Mesenchymal stem cell (in vitro differentiated cells and primary cell): ENCODE measurements around the gene ZNF740.

Experiments
- DNase-seq: peaks from one replicate; pipeline ENCODE4 v3.0.0-alpha.2; 2013
- H2AFZ ChIP-seq: one replicate; pipeline ENCODE4 v1.6.1; 2013; ENCODE audit warnings: low read depth, mild to moderate bottlenecking, control low read depth, inconsistent platforms, low read length, moderate library complexity
- H2AK5ac ChIP-seq: 2 replicates; pipeline ENCODE4 v1.6.1; 2013; ENCODE audit warnings: low read length, moderate library complexity, mild to moderate bottlenecking, inconsistent platforms; ENCODE audit not compliant: severe bottlenecking
- H2BK120ac ChIP-seq: one replicate; pipeline ENCODE4 v1.6.1; 2013; ENCODE audit warnings: low read depth, mild to moderate bottlenecking, inconsistent platforms, low read length, moderate library complexity
- H2BK12ac ChIP-seq, 2 experiments: one replicate each; pipeline ENCODE4 v1.6.1; 2013; ENCODE audit warnings: inconsistent platforms in 2 of 2, low read length in 2 of 2, mild to moderate bottlenecking in 2 of 2, moderate library complexity in 2 of 2, control low read depth in 1 of 2
- H2BK15ac ChIP-seq: one replicate; pipeline ENCODE4 v1.6.1; 2013; ENCODE audit warnings: mild to moderate bottlenecking, low read depth, inconsistent platforms; ENCODE audit not compliant: poor library complexity, severe bottlenecking
- H2BK5ac ChIP-seq: 2 replicates; pipeline ENCODE4 v1.6.1; 2013; ENCODE audit warnings: low read depth, mild to moderate bottlenecking, low read length, control low read depth, inconsistent platforms; ENCODE audit not compliant: poor library complexity, severe bottlenecking
- H3K14ac ChIP-seq, 2 experiments: one replicate each; pipeline ENCODE4 v1.6.1; 2013; ENCODE audit warnings: inconsistent platforms in 2 of 2, low read length in 2 of 2, control low read depth in 1 of 2, mild to moderate bottlenecking in 1 of 2, moderate library complexity in 1 of 2
- H3K18ac ChIP-seq, 2 experiments: one replicate each; pipeline ENCODE4 v1.6.1; 2013; ENCODE audit warnings: inconsistent platforms in 2 of 2, low read length in 2 of 2, control low read depth in 1 of 2, low read depth in 1 of 2, mild to moderate bottlenecking in 1 of 2
- H3K23ac ChIP-seq, 2 experiments: one replicate each; pipeline ENCODE4 v1.6.1; 2013; ENCODE audit warnings: inconsistent platforms in 2 of 2, low read length in 2 of 2, mild to moderate bottlenecking in 2 of 2, moderate library complexity in 2 of 2, control low read depth in 1 of 2
- H3K27ac ChIP-seq: 2 replicates; pipeline ENCODE4 v1.5.1; 2013; ENCODE audit warnings: mild to moderate bottlenecking, moderate library complexity, low read length, control low read depth, inconsistent platforms; ENCODE audit not compliant: poor library complexity, severe bottlenecking
- H3K27me3 ChIP-seq, 2 experiments: 2 replicates each; pipeline versions ENCODE4 v1.6.1 to v1.7.0; 2013; ENCODE audit warnings: low read length in 2 of 2, mild to moderate bottlenecking in 2 of 2, moderate library complexity in 2 of 2, control low read depth in 1 of 2, inconsistent platforms in 1 of 2; ENCODE audit not compliant: control insufficient read depth in 1 of 2, insufficient read depth in 1 of 2
- H3K36me3 ChIP-seq, 2 experiments: 2 replicates each; pipeline versions ENCODE4 v1.6.1 to v1.7.0; 2013; ENCODE audit warnings: low read length in 2 of 2, control low read depth in 1 of 2, inconsistent platforms in 1 of 2, low read depth in 1 of 2, mild to moderate bottlenecking in 1 of 2; ENCODE audit not compliant: insufficient read depth in 2 of 2, control insufficient read depth in 1 of 2
- H3K4ac ChIP-seq, 2 experiments: one replicate each; pipeline ENCODE4 v1.6.1; 2013; ENCODE audit warnings: inconsistent platforms in 2 of 2, low read length in 2 of 2, mild to moderate bottlenecking in 2 of 2, moderate library complexity in 2 of 2, control low read depth in 1 of 2, low read depth in 1 of 2
- H3K4me1 ChIP-seq: 2 replicates; pipeline ENCODE4 v1.6.1; 2013; ENCODE audit warnings: low read depth, low read length, control low read depth; ENCODE audit not compliant: control insufficient read depth, insufficient read depth
- H3K4me2 ChIP-seq: 2 replicates; pipeline ENCODE4 v1.6.1; 2013; ENCODE audit warnings: low read length, mild to moderate bottlenecking, inconsistent platforms; ENCODE audit not compliant: poor library complexity, severe bottlenecking
- H3K4me3 ChIP-seq, 2 experiments: 2 replicates each; pipeline versions ENCODE4 v1.5.1 to v1.7.0; 2013; ENCODE audit warnings: low read length in 2 of 2, mild to moderate bottlenecking in 2 of 2, control low read depth in 1 of 2, low read depth in 1 of 2; ENCODE audit not compliant: insufficient read depth in 1 of 2
- H3K79me1 ChIP-seq: replicated peaks from 2 replicates; pipeline ENCODE4 v1.6.1; 2013; ENCODE audit warnings: mild to moderate bottlenecking, control low read depth, low read length, inconsistent platforms; ENCODE audit not compliant: poor library complexity, severe bottlenecking
- H3K9ac ChIP-seq: 2 replicates; pipeline ENCODE4 v1.7.0; 2013; ENCODE audit warnings: mild to moderate bottlenecking, low read length, moderate library complexity
- H3K9me3 ChIP-seq: 2 replicates; pipeline ENCODE4 v1.7.0; 2013; ENCODE audit warnings: mild to moderate bottlenecking, low read length; ENCODE audit not compliant: control insufficient read depth
- H4K8ac ChIP-seq: one replicate; pipeline ENCODE4 v1.6.1; 2013; ENCODE audit warnings: inconsistent platforms, mild to moderate bottlenecking, low read length, moderate library complexity
- H4K91ac ChIP-seq: one replicate; pipeline ENCODE4 v1.6.1; 2013; ENCODE audit warnings: mild to moderate bottlenecking, low read length, inconsistent platforms
- WGBS: methylation state at CpG from one replicate; pipeline ENCODE4 v1.1.7; 2013; ENCODE audit warnings: mixed read lengths; 5-methylcytosine and 5-hydroxymethylcytosine counted together

Gene ZNF740

DNA sequence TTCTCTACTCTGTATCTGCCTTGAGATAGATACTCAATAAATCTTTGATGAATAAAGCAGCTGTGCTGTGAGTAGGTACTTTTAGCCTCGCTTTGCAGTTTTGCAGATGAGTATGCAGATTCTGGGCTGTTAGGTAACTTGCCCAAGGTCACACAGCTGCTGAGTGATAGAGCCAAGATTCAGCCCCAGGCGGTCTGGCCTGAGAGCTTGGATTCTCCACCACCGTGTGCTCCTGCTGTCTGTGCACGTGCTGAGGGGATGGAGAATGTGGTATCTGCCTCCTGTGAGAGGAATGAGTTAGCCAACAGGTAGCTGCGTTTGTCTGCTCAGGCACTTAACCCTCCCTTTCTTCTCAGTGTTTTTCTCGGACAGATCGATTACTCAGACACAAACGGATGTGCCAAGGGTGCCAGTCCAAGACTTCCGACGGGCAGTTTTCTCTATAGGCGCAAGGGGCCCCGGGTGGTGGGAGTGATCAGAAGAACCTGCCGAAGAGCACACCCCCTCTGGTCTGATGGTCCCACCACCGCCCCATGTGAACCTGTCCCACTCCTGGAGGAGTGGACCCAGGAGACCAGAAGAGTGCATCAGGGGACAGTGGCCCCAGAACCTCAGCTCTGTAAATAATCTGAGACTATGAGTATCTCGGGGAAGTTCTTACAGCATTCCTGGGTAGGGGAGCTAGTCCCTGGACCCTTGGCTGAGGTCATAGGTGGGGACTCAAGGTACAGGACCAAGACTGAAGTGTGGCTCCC is 6.8 kb downstream of the ZNF740 start:
- H3K9me3 ChIP-seq, result no peaks in the 10 kb centered on the region
- no peak overlapping the region for H2BK120ac ChIP-seq
- H2BK5ac ChIP-seq, result no peak overlapping the region
- DNase-seq, result no peak
- H2BK15ac ChIP-seq, result no peak overlapping the region
- no peak overlapping the region for H3K23ac ChIP-seq
- no peak overlapping the region for H3K4me2 ChIP-seq
- H3K4me3 ChIP-seq, result no peak overlapping the region
- no peak overlapping the region for H2BK12ac ChIP-seq
- no peak overlapping the region for H4K8ac ChIP-seq
- no peaks in the 10 kb centered on the region for H3K27me3 ChIP-seq
- H4K91ac ChIP-seq, result no peak overlapping the region
- H2AK5ac ChIP-seq, result no peak overlapping the region
- H3K4ac ChIP-seq, result no peak overlapping the region
- WGBS, result 95% methylated on average over 15 of the region's 15 CpGs
- no peak overlapping the region for H3K18ac ChIP-seq
- H3K14ac ChIP-seq, result no peak overlapping the region
- peaks cover 48 to 78% of the 10 kb centered on the region in 2 experiments for H3K36me3 ChIP-seq
- peaks cover 6% of the 10 kb centered on the region for H3K4me1 ChIP-seq
- H3K79me1 ChIP-seq, result peaks cover 20% of the 10 kb centered on the region
- H3K9ac ChIP-seq, result no peak overlapping the region
- no peak overlapping the region for H3K27ac ChIP-seq
- H2AFZ ChIP-seq, result no peak overlapping the region

DNA sequence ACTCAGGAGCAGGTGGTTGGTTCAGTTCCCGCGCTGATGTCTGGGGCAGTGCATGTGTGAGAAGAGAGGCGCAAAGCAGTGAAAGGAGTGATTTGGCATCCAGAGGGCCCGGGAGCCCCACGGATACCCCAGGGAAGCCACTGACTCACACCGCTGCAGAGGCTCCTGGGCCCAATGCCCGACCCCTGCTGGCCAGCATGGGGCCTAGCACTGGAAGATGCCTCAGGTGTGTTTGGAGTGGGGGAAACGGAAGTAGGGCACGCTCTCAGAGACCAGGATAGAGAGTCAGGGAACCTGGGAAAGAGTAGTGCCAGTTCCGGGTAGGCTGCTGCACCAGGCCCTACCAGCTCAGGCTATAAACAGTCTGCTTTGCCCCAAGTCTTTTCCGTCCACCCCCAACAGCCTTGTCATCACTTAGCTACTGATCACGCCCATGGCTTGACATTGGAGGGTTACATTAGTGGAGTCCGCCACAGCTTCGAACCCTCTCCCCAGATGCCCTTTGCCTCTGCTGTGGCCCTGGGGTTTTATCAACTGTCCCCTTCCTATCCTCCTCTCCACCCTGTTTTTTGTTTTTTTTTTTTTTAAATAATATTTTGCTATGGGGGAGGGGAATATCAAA is 9.7 kb downstream of the ZNF740 start:
- H2BK5ac ChIP-seq, result no peak overlapping the region
- no peak overlapping the region for H3K23ac ChIP-seq
- peaks cover 5% of the 10 kb centered on the region for H3K79me1 ChIP-seq
- no peak overlapping the region for H2AK5ac ChIP-seq
- H3K27me3 ChIP-seq, result peaks cover 0 to 18% of the 10 kb centered on the region in 2 experiments
- H4K91ac ChIP-seq, result no peak overlapping the region
- no peak overlapping the region for H4K8ac ChIP-seq
- peak; percentile 57 for DNase-seq
- no peak overlapping the region for H3K27ac ChIP-seq
- H3K4me1 ChIP-seq, result peaks cover 6% of the 10 kb centered on the region
- H2AFZ ChIP-seq, result no peak overlapping the region
- no peak overlapping the region for H3K4ac ChIP-seq
- no peak overlapping the region for H3K18ac ChIP-seq
- H2BK15ac ChIP-seq, result no peak overlapping the region
- H3K36me3 ChIP-seq, result peaks cover 40 to 57% of the 10 kb centered on the region in 2 experiments
- no peaks in the 10 kb centered on the region for H3K9me3 ChIP-seq
- H3K9ac ChIP-seq, result no peak overlapping the region
- H3K4me2 ChIP-seq, result no peak overlapping the region
- H2BK12ac ChIP-seq, result no peak overlapping the region
- no peak overlapping the region for H3K4me3 ChIP-seq
- no peak overlapping the region for H2BK120ac ChIP-seq
- no peak overlapping the region for H3K14ac ChIP-seq
- 59% methylated on average over 12 of the region's 14 CpGs for WGBS

DNA sequence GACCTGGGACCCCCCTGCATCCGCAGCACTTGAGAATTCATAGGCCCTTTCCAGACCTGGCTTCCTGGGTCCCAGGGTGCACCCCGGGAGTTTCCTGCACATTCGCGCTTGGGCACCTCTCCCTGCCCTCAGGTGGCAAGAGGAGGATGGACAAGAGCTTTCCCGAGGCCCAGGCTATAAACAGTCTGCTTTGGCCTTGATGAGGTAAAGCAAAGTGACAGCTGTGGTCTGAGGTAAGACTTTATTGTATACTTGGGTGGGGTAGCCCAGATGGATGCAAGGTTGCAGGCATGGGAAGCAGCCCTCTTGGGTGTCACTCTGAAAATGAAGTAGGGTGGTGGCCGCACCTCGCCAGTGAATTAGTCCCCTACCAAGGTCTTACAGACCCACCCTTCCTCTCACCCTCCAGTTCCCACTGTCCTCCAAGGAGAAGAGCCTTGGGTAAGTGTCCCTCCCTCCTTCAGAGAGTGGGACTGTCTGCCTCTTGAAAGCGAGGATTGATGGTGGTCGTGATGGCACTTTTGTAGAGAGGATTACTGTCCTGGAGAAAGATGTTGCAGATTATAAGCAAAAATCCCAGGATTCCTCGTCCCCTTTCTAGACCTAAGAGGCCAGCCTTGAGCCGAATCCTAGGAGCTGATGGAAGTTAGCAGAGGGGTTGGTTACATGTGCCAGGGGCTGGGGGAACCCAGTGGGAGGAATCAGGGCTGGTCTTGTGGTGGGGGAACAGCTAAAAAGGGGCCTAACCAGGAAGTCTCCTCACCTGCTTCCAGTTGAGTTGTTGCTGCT is 10.8 kb downstream of the ZNF740 start:
- Histone ChIP-seq H2BK120ac (no peak overlapping the region), H2AFZ (no peak overlapping the region), H2BK12ac (no peak overlapping the region), H3K9ac (no peak overlapping the region), H3K27me3 (peaks cover 0 to 29% of the 10 kb centered on the region in 2 experiments), H3K27ac (no peak overlapping the region), H3K14ac (no peak overlapping the region), H2BK15ac (no peak overlapping the region), H3K4me3 (no peak overlapping the region), H3K9me3 (no peaks in the 10 kb centered on the region), H2AK5ac (no peak overlapping the region), H2BK5ac (no peak overlapping the region), H3K4me1 (peaks cover 6% of the 10 kb centered on the region), H4K91ac (no peak overlapping the region), H3K4ac (no peak overlapping the region), H4K8ac (no peak overlapping the region), H3K36me3 (peaks cover 36 to 46% of the 10 kb centered on the region in 2 experiments), H3K18ac (no peak overlapping the region), H3K4me2 (no peak overlapping the region), H3K79me1 (no peaks in the 10 kb centered on the region), H3K23ac (no peak overlapping the region)
- WGBS, result 96% methylated on average over 11 of the region's 11 CpGs
- no peak for DNase-seq
